ENCODE measurements around the gene BPIFA1.

DNA sequence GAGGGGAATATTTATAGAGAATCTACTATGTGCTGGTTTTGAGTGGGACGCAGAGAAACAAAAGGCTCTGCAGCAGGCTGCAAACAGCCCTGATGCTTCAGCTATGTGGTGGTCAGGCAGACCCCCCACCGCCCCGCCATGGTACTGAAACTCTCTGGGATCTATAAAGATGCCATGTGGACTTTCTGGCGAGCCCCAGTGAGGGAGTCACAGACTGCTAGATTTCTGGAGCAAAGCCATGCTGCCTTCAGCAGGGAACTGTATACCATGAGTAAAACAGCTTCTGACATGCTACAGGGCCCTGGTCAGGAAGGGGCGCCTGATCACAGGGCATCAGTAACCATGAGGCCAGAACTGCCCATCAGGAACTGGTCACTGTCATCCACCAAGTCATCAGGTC lies 28.0 kb downstream of the BPIFA1 start:
- TF ChIP-seq, protein P1, sequence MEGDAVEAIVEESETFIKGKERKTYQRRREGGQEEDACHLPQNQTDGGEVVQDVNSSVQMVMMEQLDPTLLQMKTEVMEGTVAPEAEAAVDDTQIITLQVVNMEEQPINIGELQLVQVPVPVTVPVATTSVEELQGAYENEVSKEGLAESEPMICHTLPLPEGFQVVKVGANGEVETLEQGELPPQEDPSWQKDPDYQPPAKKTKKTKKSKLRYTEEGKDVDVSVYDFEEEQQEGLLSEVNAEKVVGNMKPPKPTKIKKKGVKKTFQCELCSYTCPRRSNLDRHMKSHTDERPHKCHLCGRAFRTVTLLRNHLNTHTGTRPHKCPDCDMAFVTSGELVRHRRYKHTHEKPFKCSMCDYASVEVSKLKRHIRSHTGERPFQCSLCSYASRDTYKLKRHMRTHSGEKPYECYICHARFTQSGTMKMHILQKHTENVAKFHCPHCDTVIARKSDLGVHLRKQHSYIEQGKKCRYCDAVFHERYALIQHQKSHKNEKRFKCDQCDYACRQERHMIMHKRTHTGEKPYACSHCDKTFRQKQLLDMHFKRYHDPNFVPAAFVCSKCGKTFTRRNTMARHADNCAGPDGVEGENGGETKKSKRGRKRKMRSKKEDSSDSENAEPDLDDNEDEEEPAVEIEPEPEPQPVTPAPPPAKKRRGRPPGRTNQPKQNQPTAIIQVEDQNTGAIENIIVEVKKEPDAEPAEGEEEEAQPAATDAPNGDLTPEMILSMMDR (IDR thresholded peaks at IDR 0.05): no peak
- no peak for TF ChIP-seq POLR2A (IDR thresholded peaks at IDR 0.05)
